Brain microvascular endothelial cell (primary cell): Measurements from ENCODE around the gene CD109.
"Not testable (repeated sequence)": the region's sequence is repeated elsewhere in the genome, so short reads cannot be mapped to it uniquely, and the experiment has no call there.

ENCODE experiments used
- DNase-seq: peaks from one replicate; pipeline ENCODE4 v3.0.0-alpha.2; 2020
- H3K27ac ChIP-seq: fragments of 250-450 bp; sonication (Bioruptor Pico); 2 replicates; pipeline ENCODE4 v1.5.1; 2020; ENCODE audit warnings: mild to moderate bottlenecking, moderate library complexity
- H3K27me3 ChIP-seq: fragments of 250-450 bp; sonication (Bioruptor Pico); replicated peaks from 2 replicates; pipeline ENCODE4 v1.5.1; 2020; ENCODE audit warnings: mild to moderate bottlenecking
- H3K36me3 ChIP-seq: fragments of 250-450 bp; sonication (Bioruptor Pico); replicated peaks from 2 replicates; pipeline ENCODE4 v1.5.1; 2020; ENCODE audit warnings: mild to moderate bottlenecking
- H3K4me3 ChIP-seq: 2 replicates; pipeline ENCODE4 v1.5.1; 2011; ENCODE audit warnings: low read depth, mild to moderate bottlenecking, control low read depth, low read length, moderate library complexity
- in situ Hi-C: cut with HindIII; loops from 2 replicates; pipeline ENCODE4 v1.10.0; 2017; ENCODE audit warnings: low sequenced_read_pairs, low pct_ligation_motif_present
- TF ChIP-seq, protein P1 (sequence below): IDR thresholded peaks from 2 replicates; pipeline ENCODE4 v1.5.1; 2011; ENCODE audit warnings: low read depth, mild to moderate bottlenecking, moderate library complexity, low read length, control low read depth, inconsistent platforms; ENCODE audit errors: missing control alignments

The CD109 gene

DNA sequence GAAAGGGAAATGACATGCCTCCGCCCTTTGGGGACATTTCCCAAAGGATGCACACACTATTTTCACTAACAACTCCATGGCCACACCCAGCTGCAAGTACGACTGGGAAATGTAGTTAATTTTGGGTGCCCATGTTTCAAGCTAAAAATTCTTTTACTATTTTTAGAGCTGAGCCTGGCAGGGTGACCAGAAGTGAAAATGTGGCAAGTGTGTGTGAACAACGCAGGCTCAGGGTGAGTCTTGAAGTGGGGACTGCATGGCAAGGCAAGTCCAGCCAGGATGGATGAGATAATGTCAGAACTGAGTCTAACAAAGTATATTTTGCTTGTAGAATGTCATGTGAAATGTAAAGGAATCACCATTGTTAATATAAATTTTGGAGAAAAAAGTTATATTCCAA lies 17.0 kb upstream of the CD109 start:
- in situ Hi-C loops: no loop called here
- Histone ChIP-seq H3K36me3 (no peaks in the 10 kb centered on the region), H3K27me3 (no peaks in the 10 kb centered on the region), H3K4me3 (no peak overlapping the region), H3K27ac (no peak overlapping the region)
- DNase-seq: no peak
- TF ChIP-seq, protein P1, sequence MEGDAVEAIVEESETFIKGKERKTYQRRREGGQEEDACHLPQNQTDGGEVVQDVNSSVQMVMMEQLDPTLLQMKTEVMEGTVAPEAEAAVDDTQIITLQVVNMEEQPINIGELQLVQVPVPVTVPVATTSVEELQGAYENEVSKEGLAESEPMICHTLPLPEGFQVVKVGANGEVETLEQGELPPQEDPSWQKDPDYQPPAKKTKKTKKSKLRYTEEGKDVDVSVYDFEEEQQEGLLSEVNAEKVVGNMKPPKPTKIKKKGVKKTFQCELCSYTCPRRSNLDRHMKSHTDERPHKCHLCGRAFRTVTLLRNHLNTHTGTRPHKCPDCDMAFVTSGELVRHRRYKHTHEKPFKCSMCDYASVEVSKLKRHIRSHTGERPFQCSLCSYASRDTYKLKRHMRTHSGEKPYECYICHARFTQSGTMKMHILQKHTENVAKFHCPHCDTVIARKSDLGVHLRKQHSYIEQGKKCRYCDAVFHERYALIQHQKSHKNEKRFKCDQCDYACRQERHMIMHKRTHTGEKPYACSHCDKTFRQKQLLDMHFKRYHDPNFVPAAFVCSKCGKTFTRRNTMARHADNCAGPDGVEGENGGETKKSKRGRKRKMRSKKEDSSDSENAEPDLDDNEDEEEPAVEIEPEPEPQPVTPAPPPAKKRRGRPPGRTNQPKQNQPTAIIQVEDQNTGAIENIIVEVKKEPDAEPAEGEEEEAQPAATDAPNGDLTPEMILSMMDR: no peak

GRCh38 chr6:73679846-73680245 lies 16.2 kb upstream of the CD109 start:
- H3K27ac ChIP-seq, H3K4me3 ChIP-seq, H3K27me3 ChIP-seq, DNase-seq, H3K36me3 ChIP-seq, in situ Hi-C loops: not testable (repeated sequence)

DNA sequence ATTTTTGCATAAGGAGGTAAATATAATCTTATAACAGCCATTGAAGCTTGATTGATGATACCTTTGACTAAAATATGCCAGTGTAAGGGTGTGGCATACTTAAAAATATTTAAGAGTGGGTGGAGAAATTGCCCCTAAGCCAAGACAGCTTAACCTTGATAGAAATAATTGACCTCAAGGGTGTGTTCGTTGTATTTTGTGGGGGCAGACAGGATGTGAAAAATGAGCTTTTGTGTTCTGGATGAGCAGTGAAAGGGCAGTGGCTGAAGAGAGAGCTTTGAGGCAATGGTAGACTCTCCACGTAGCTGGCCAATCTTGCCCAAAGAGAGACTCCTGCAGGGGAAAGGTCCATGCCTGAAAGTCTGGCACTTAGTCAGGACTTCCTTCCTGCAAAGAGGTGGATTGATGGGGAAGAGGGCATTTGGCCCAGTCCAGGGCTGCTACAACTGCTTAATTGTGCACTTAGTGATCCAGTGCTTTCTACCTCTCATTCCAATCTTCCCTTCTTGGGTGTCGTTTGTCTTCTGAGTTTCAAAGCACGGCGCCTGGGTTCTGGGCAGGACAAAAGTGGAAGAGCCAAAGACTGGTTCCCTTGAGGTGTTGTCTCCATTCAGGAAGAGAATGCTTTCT lies 15.6 kb upstream of the CD109 start:
- DNase-seq: no peak
- H3K36me3 ChIP-seq: no peaks in the 10 kb centered on the region
- H3K27ac ChIP-seq: no peak overlapping the region
- no peaks in the 10 kb centered on the region for H3K27me3 ChIP-seq
- in situ Hi-C loops: no loop called here
- TF ChIP-seq, protein P1: no peak
- no peak overlapping the region for H3K4me3 ChIP-seq

GRCh38 chr6:73683574-73683973 lies 12.4 kb upstream of the CD109 start:
- H3K36me3 ChIP-seq, H3K27ac ChIP-seq, H3K4me3 ChIP-seq, H3K27me3 ChIP-seq, DNase-seq, in situ Hi-C loops: not testable (repeated sequence)

- no peaks in the 10 kb centered on the region for H3K27me3 ChIP-seq
- in situ Hi-C loops: no loop called here
- no peak overlapping the region for H3K27ac ChIP-seq
- H3K4me3 ChIP-seq: no peak overlapping the region
- DNase-seq: no peak
- TF ChIP-seq, protein P1: no peak
- H3K36me3 ChIP-seq: no peaks in the 10 kb centered on the region
These were observed 7.7 kb upstream of the CD109 start for GRCh38 chr6:73688351-73688750.

- no peak for DNase-seq
- Histone ChIP-seq H3K27me3 (no peaks in the 10 kb centered on the region), H3K27ac (no peak overlapping the region), H3K36me3 (no peaks in the 10 kb centered on the region), H3K4me3 (no peak overlapping the region)
- in situ Hi-C loops: no loop called here
- TF ChIP-seq, protein P1: no peak
These were observed 5.9 kb upstream of the CD109 start for GRCh38 chr6:73690056-73690455.

DNA sequence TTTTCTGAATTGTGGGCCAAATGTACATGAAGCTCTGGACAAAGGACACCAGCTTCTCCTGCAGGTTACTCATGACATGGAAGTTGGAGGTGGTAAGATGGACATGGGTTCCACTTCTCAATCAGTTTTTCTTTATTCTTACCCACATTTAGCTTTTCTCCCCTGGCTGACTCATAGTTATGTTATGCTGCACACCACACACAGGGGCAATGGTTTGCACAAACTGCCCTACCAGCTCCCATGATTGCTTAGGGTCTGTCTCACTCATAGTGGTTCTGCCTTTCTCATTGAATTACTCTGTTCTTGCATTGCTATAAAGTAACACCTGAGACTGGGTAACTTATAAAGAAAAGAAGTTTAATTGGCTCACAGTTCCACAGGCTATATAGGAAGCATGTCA lies 4.5 kb upstream of the CD109 start:
- DNase-seq: no peak
- TF ChIP-seq, protein P1: no peak
- no peaks in the 10 kb centered on the region for H3K27me3 ChIP-seq
- no peak overlapping the region for H3K27ac ChIP-seq
- no peaks in the 10 kb centered on the region for H3K36me3 ChIP-seq
- in situ Hi-C loops: no loop called here
- H3K4me3 ChIP-seq: no peak overlapping the region
